Fibroblast of lung (primary cell): ENCODE data around the gene SHISA9.

ENCODE experiments used
- EZH2 ChIP-seq: IDR thresholded peaks from 2 replicates; pipeline ENCODE4 v1.5.1; 2012; ENCODE audit warnings: low read length, control low read depth, mild to moderate bottlenecking; ENCODE audit errors: missing control alignments
- TF ChIP-seq, protein P1 (sequence below), 2 donors: IDR thresholded peaks in 1 of 2; conservative IDR thresholded peaks in 1 of 2; 1 replicate in 1 of 2; 2 replicates in 1 of 2; pipeline ENCODE4 v1.5.1; 2011 to 2012; ENCODE audit warnings: low read length in 2 of 2, control low read depth in 1 of 2, inconsistent platforms in 1 of 2, low read depth in 1 of 2, mild to moderate bottlenecking in 1 of 2

DNA sequence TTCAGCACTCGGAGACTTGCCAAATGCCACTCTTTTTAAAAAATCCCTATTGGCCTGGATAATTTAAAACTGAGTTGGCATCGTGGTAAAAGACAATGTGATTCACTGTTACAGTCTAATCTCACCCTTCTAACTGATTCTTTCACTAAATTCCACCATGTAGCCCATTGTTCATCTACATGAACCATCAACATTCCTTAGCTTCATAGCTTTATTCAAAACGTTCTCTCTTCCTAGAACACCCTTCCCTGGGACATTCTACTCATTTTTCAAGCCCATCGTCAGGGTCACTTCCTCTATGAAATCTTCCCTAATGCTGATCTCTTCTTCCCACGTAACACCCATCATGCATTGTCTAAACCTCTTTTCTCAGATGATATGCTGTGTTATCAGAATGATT lies 15.7 kb upstream of the SHISA9 start:
- TF ChIP-seq, protein P1, sequence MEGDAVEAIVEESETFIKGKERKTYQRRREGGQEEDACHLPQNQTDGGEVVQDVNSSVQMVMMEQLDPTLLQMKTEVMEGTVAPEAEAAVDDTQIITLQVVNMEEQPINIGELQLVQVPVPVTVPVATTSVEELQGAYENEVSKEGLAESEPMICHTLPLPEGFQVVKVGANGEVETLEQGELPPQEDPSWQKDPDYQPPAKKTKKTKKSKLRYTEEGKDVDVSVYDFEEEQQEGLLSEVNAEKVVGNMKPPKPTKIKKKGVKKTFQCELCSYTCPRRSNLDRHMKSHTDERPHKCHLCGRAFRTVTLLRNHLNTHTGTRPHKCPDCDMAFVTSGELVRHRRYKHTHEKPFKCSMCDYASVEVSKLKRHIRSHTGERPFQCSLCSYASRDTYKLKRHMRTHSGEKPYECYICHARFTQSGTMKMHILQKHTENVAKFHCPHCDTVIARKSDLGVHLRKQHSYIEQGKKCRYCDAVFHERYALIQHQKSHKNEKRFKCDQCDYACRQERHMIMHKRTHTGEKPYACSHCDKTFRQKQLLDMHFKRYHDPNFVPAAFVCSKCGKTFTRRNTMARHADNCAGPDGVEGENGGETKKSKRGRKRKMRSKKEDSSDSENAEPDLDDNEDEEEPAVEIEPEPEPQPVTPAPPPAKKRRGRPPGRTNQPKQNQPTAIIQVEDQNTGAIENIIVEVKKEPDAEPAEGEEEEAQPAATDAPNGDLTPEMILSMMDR (conservative IDR thresholded peaks at IDR 0.05 in 1 of 2, IDR thresholded peaks at IDR 0.05 in 1 of 2; ENCODE audit: low read depth in 1 of 2, low read length in 2 of 2), result no peak
- no peak for TF ChIP-seq EZH2
